Glutamatergic neuron (in vitro differentiated cells): Measurements from ENCODE around the gene EN1. TPM values are rescaled to one million over a fixed set of nuclear protein-coding genes. Genes with fewer than 3 reads are reported as not detected.

Experiments used
- DNase-seq: peaks from one replicate; pipeline ENCODE4 v3.0.0; 2022
- H3K27ac Mint-ChIP-seq: one replicate; pipeline ENCODE4 v1.8.0; 2020; ENCODE audit warnings: mild to moderate bottlenecking, mixed read lengths, inconsistent platforms; ENCODE audit not compliant: unreplicated experiment
- H3K27me3 Mint-ChIP-seq: one replicate; pipeline ENCODE4 v1.8.0; 2020; ENCODE audit warnings: mild to moderate bottlenecking, moderate library complexity, mixed read lengths, inconsistent platforms; ENCODE audit not compliant: unreplicated experiment
- H3K36me3 Mint-ChIP-seq: one replicate; pipeline ENCODE4 v1.8.0; 2020; ENCODE audit warnings: mild to moderate bottlenecking, mixed read lengths, inconsistent platforms; ENCODE audit not compliant: unreplicated experiment
- H3K4me1 Mint-ChIP-seq: one replicate; pipeline ENCODE4 v1.8.0; 2020; ENCODE audit warnings: mild to moderate bottlenecking, low read depth, mixed read lengths, inconsistent platforms; ENCODE audit not compliant: unreplicated experiment
- H3K4me3 Mint-ChIP-seq: one replicate; pipeline ENCODE4 v1.8.0; 2020; ENCODE audit warnings: mild to moderate bottlenecking, mixed read lengths, inconsistent platforms; ENCODE audit not compliant: unreplicated experiment
- H3K9me3 Mint-ChIP-seq: one replicate; pipeline ENCODE4 v1.8.0; 2020; ENCODE audit warnings: mild to moderate bottlenecking, moderate library complexity, mixed read lengths, inconsistent platforms; ENCODE audit not compliant: unreplicated experiment
- total RNA-seq: library from RNA; stranded (reverse); fragmentation: NEBNext Ultra II Directional; extraction: Animal tissue kit (Norgen Biotek cat#: 25700); gene quantifications from one replicate; pipeline ENCODE4 v1.2.1, GENCODE V29; 2021; ENCODE audit not compliant: unreplicated experiment
- TF ChIP-seq, protein P1 (sequence below): fragments of 200-600 bp; sonication (generic); IDR thresholded peaks from one replicate; pipeline ENCODE4 v1.5.0; 2021; ENCODE audit not compliant: partially characterized antibody, unreplicated experiment

Gene EN1
- total RNA-seq, 1 donor from 2014 or later: 0.39 TPM

DNA sequence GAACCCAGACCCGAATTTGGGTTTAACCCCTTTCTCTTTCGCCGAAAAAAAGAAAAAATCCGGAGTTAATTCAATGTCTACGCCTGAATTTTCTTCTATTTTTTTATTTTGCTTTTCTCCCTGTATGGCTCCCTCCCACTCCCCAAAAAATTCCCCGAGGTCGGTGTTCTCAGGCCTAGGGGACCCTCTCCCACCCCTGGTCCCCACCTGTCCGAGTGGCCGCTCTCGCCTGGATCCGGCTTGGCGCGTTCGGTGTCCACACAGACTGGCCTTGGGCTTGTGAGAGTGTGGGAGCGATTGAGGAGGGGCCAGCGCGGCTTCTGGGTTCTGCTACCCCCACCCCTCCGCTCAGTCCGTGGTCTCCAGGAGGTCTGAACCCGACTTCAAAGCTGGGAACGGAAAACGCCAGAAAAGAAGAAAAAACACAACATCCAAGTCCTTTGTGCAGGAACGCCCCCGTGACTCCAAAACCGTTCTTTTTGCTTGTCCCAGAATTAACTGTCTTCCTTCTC lies 5.7 kb upstream of the EN1 start:
- TF ChIP-seq, protein P1, sequence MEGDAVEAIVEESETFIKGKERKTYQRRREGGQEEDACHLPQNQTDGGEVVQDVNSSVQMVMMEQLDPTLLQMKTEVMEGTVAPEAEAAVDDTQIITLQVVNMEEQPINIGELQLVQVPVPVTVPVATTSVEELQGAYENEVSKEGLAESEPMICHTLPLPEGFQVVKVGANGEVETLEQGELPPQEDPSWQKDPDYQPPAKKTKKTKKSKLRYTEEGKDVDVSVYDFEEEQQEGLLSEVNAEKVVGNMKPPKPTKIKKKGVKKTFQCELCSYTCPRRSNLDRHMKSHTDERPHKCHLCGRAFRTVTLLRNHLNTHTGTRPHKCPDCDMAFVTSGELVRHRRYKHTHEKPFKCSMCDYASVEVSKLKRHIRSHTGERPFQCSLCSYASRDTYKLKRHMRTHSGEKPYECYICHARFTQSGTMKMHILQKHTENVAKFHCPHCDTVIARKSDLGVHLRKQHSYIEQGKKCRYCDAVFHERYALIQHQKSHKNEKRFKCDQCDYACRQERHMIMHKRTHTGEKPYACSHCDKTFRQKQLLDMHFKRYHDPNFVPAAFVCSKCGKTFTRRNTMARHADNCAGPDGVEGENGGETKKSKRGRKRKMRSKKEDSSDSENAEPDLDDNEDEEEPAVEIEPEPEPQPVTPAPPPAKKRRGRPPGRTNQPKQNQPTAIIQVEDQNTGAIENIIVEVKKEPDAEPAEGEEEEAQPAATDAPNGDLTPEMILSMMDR: no peak
- Mint-ChIP-seq H3K9me3 (peaks cover 19% of the 10 kb centered on the region), H3K4me3 (no peak overlapping the region), H3K27me3 (peaks cover 41% of the 10 kb centered on the region), H3K36me3 (peaks cover 4% of the 10 kb centered on the region), H3K4me1 (peaks cover 20% of the 10 kb centered on the region), H3K27ac (no peak overlapping the region)
- no peak for DNase-seq

DNA sequence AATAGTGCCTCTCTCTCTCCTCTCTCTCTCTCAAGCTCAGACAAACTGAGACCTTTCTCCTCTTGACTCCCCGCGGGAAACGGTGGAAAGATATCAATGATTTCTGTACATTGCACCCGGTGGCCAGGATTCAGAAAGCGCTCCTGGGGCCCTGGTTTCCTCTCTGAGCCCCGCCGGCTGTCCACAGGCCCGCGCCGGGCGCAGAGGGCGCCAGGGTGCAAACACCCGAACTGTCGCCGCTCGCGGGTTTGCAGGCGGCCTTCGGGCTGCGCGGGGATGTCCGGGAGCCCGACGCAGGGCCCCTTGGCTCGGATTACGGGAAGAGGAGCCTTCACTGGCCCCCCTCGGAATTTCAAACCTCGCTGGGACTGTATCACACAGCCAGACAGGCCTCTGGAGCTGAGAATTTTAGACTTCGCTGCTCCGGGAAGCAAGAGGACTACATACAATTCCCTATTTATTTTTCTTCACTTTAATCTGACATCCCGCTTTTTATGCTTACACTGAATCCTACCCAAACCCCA lies 5.2 kb upstream of the EN1 start:
- no peak overlapping the region for H3K4me3 Mint-ChIP-seq
- peaks cover 37% of the 10 kb centered on the region for H3K27me3 Mint-ChIP-seq
- H3K27ac Mint-ChIP-seq: no peak overlapping the region
- peaks cover 17% of the 10 kb centered on the region for H3K4me1 Mint-ChIP-seq
- H3K36me3 Mint-ChIP-seq: peaks cover 4% of the 10 kb centered on the region
- TF ChIP-seq, protein P1: no peak
- peaks cover 19% of the 10 kb centered on the region for H3K9me3 Mint-ChIP-seq
- DNase-seq: no peak

DNA sequence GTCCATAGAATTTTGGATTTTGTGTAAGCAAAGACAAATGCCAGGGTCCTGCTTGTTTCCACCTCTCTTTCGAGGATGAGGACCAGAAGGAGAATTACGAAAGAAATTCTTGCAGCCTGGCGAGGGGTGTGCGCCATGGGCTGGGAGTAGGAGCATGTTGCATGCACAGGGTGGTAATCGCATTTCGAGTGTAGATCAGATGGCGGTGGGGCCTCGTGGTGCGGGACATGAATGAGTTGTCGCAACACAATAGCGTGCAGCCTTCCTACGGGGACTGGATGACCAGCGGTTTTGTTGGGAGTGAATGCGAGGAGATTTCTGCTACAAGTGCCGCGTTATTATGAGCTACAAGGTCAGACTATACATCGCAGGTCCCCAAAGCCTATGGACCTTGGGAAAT lies 4.2 kb upstream of the EN1 start:
- Mint-ChIP-seq H3K4me1 (peaks cover 17% of the 10 kb centered on the region), H3K27ac (no peak overlapping the region), H3K9me3 (peaks cover 22% of the 10 kb centered on the region), H3K27me3 (peaks cover 39% of the 10 kb centered on the region), H3K4me3 (no peak overlapping the region), H3K36me3 (peaks cover 4% of the 10 kb centered on the region)
- DNase-seq: no peak
- TF ChIP-seq, protein P1: no peak

DNA sequence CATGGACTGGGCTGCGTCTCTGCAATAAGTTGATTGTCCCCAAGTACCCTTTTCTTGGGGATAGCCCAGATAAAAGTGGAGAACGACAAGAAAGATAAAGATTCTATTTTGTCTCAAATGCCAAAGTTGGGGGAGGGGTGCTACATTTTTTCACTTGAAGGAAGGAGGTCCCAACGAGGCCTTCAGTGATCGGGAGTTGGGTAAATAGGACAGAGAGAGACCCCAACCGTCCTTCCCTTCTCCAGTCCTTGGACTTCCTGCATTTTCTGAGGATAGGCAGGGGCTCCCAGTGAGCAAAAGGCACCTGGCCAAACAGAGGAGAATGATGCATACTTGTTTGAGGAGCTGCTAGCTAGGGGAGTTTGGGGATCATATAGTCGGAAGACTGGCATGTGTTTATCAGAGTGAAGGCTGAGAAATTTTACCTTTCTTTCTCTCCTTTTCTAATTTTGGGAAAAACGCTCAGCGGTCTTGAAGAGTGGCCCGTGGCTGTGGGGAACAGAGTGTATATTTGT lies 3.5 kb upstream of the EN1 start:
- peaks cover 4% of the 10 kb centered on the region for H3K36me3 Mint-ChIP-seq
- peaks cover 36% of the 10 kb centered on the region for H3K27me3 Mint-ChIP-seq
- H3K4me3 Mint-ChIP-seq: peak overlapping the region; percentile 25
- TF ChIP-seq, protein P1: no peak
- DNase-seq: no peak
- peaks cover 17% of the 10 kb centered on the region for H3K9me3 Mint-ChIP-seq
- H3K4me1 Mint-ChIP-seq: peaks cover 13% of the 10 kb centered on the region
- H3K27ac Mint-ChIP-seq: no peak overlapping the region

DNA sequence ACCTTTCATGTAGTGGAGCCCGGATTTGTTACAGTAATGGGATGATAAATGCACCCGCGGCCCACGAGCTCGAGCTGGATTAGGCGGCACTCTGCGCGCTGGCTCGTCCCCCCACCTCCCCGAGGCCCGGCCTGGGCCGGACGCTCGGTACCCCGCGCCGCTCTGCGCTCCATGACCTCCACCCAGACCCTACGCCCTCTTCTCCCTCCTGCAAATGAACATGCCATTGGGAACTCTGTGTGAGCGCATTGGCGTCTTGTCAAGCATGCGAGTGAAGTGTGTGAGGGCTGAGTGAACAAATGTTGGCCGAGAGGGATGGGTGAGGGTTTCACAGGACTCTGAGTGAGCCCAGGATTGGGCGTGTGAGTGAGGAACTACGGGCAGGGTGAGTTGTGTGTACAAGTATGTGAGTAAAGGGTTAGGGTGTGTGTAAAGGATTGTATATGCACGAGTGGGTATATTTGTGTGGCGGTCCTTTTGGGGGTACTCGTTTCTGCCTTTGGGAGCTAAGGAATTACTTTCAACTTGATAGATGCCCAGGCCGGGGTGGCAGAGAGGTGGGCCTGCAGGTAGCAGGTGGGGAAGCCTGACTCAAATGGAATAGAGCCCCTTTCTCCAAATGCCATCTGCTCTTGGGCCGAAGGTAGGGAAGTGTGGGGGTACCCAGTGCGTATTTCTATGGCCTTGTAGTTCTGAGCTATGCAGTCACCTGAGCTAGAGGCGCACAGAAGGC lies 2.9 kb upstream of the EN1 start:
- H3K36me3 Mint-ChIP-seq: peaks cover 4% of the 10 kb centered on the region
- peaks cover 13% of the 10 kb centered on the region for H3K4me1 Mint-ChIP-seq
- peaks cover 17% of the 10 kb centered on the region for H3K9me3 Mint-ChIP-seq
- peak overlapping the region; percentile 42 for H3K4me3 Mint-ChIP-seq
- H3K27ac Mint-ChIP-seq: no peak overlapping the region
- no peak for DNase-seq
- peaks cover 39% of the 10 kb centered on the region for H3K27me3 Mint-ChIP-seq
- TF ChIP-seq, protein P1: no peak
